Glutamatergic neuron (in vitro differentiated cells): ENCODE measurements around the gene MARCO. TPM values are rescaled to one million over a fixed set of nuclear protein-coding genes. Genes with fewer than 3 reads are reported as not detected.
A peak's percentile ranks its signal among the peaks of the same experiment; 100 is the strongest.

Experiments used
- DNase-seq: peaks from one replicate; pipeline ENCODE4 v3.0.0; 2022
- H3K27ac Mint-ChIP-seq: one replicate; pipeline ENCODE4 v1.8.0; 2020; ENCODE audit warnings: mild to moderate bottlenecking, mixed read lengths, inconsistent platforms; ENCODE audit not compliant: unreplicated experiment
- H3K27me3 Mint-ChIP-seq: one replicate; pipeline ENCODE4 v1.8.0; 2020; ENCODE audit warnings: mild to moderate bottlenecking, moderate library complexity, mixed read lengths, inconsistent platforms; ENCODE audit not compliant: unreplicated experiment
- H3K36me3 Mint-ChIP-seq: one replicate; pipeline ENCODE4 v1.8.0; 2020; ENCODE audit warnings: mild to moderate bottlenecking, mixed read lengths, inconsistent platforms; ENCODE audit not compliant: unreplicated experiment
- H3K4me1 Mint-ChIP-seq: one replicate; pipeline ENCODE4 v1.8.0; 2020; ENCODE audit warnings: mild to moderate bottlenecking, low read depth, mixed read lengths, inconsistent platforms; ENCODE audit not compliant: unreplicated experiment
- H3K4me3 Mint-ChIP-seq: one replicate; pipeline ENCODE4 v1.8.0; 2020; ENCODE audit warnings: mild to moderate bottlenecking, mixed read lengths, inconsistent platforms; ENCODE audit not compliant: unreplicated experiment
- H3K9me3 Mint-ChIP-seq: one replicate; pipeline ENCODE4 v1.8.0; 2020; ENCODE audit warnings: mild to moderate bottlenecking, moderate library complexity, mixed read lengths, inconsistent platforms; ENCODE audit not compliant: unreplicated experiment
- CTCF ChIP-seq: fragments of 200-600 bp; sonication (generic); IDR thresholded peaks from one replicate; pipeline ENCODE4 v1.5.0; 2021; ENCODE audit not compliant: partially characterized antibody, unreplicated experiment
- total RNA-seq: library from RNA; stranded (reverse); fragmentation: NEBNext Ultra II Directional; extraction: Animal tissue kit (Norgen Biotek cat#: 25700); gene quantifications from one replicate; pipeline ENCODE4 v1.2.1, GENCODE V29; 2021; ENCODE audit not compliant: unreplicated experiment

The MARCO gene
- total RNA-seq, 1 donor from 2014 or later: not detected

DNA sequence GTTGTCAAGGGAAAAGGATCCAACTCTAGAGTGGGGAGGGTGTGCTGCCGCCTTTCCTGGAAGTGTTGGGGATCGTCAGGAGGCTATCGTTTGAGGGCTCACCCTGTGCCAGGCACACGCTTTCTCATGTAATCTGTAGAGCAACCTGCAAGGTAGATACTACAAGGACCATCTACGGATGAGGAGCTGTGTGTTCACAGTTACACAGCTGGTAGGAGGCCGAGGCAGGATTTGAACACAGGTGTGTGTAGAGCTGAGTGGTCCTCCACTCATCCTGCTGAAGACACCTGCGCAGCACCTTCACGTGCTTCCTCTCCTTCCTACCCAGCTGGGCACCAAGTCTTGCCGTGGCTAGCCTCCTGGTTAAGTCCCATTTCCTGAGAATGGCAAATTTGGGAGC is 68.3 kb downstream of the MARCO start:
- DNase-seq: no peak
- no peak overlapping the region for H3K27ac Mint-ChIP-seq
- no peaks in the 10 kb centered on the region for H3K36me3 Mint-ChIP-seq
- H3K27me3 Mint-ChIP-seq: peaks cover 9% of the 10 kb centered on the region
- no peaks in the 10 kb centered on the region for H3K4me1 Mint-ChIP-seq
- no peak for TF ChIP-seq CTCF
- H3K4me3 Mint-ChIP-seq: no peak overlapping the region
- no peaks in the 10 kb centered on the region for H3K9me3 Mint-ChIP-seq

DNA sequence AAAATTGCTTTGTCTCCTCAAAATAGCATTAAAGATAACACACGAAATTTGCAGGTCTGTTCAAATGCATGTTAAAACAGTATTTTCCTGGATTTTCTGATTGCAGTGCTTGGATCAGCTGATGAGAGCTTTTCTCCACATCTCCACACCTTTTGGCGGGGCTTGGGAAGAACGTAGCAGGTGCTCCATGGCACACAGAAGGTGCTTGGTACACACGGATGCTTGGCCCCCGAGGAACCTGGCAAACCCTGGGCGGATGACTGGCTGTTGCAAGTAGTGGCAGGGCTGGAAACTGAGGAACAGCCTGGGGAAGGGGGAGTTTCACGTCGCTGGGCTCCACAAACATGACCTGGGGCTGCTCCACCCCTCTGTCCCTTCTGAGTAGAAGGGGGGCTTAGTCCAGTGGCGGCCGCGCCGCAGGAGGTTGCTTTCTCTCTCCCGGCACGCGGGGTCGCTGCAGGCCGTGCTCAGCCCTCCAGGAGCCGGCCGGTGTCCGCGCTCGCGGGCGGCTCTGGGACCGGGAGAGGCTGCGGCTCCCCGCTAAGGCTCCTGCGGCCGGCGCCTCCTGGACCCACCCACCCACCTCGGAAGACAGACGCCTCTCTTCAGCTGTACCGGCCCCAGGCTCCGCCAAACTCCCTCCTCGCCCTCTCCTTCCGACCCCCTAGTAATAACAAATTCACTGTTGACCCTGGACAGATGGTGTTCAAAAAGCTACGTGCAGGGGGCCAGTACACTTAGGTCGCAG is 69.3 kb downstream of the MARCO start:
- Mint-ChIP-seq H3K4me3 (peak overlapping the region; percentile 47), H3K27ac (no peak overlapping the region), H3K27me3 (peaks cover 9% of the 10 kb centered on the region)

GRCh38 chr2:119011910-119012209 is 69.9 kb downstream of the MARCO start:
- Mint-ChIP-seq H3K4me1 (no peaks in the 10 kb centered on the region), H3K9me3 (no peaks in the 10 kb centered on the region), H3K27me3 (peaks cover 9% of the 10 kb centered on the region), H3K4me3 (peak overlapping the region; percentile 47), H3K27ac (no peak overlapping the region), H3K36me3 (no peaks in the 10 kb centered on the region)
- TF ChIP-seq CTCF: no peak
- DNase-seq: no peak

More for the DNA sequence above, 69.3 kb downstream of the MARCO start:
- peak; percentile 59 for TF ChIP-seq CTCF
- H3K4me1 Mint-ChIP-seq: no peaks in the 10 kb centered on the region
- peak; percentile 88 for DNase-seq
- no peaks in the 10 kb centered on the region for H3K9me3 Mint-ChIP-seq
- no peaks in the 10 kb centered on the region for H3K36me3 Mint-ChIP-seq

GRCh38 chr2:119012345-119013301 is 70.6 kb downstream of the MARCO start:
- Mint-ChIP-seq H3K27ac (no peak overlapping the region), H3K27me3 (peaks cover 9% of the 10 kb centered on the region), H3K9me3 (no peaks in the 10 kb centered on the region)

More at GRCh38 chr2:119012345-119013301, 70.6 kb downstream of the MARCO start:
- no peak overlapping the region for H3K4me3 Mint-ChIP-seq
- H3K4me1 Mint-ChIP-seq: no peaks in the 10 kb centered on the region
- no peak for TF ChIP-seq CTCF
- no peak for DNase-seq
- no peaks in the 10 kb centered on the region for H3K36me3 Mint-ChIP-seq
